Endometrial microvascular endothelial cells (primary cell): Measurements from ENCODE around the gene NOP10. TPM values are rescaled to one million over a fixed set of nuclear protein-coding genes. Genes with fewer than 3 reads are reported as not detected.
"Not testable (repeated sequence)": the region's sequence is repeated elsewhere in the genome, so short reads cannot be mapped to it uniquely, and the experiment has no call there.

Experiments used
- in situ Hi-C: cut with HindIII; loops from 2 replicates; pipeline ENCODE4 v1.10.0; 2017; ENCODE audit warnings: low sequenced_read_pairs, low pct_unique_long_range_greater_than_20kb; ENCODE audit errors: inconsistent ontology term
- total RNA-seq: library from RNA; depleted of rRNA; stranded (reverse); fragments of >200 nt; gene quantifications from one replicate; pipeline ENCODE4 v1.2.3, GENCODE V29; 2015; ENCODE audit errors: inconsistent ontology term

The NOP10 gene
- total RNA-seq, 1 donor from 2014 or later, result 462 TPM

DNA sequence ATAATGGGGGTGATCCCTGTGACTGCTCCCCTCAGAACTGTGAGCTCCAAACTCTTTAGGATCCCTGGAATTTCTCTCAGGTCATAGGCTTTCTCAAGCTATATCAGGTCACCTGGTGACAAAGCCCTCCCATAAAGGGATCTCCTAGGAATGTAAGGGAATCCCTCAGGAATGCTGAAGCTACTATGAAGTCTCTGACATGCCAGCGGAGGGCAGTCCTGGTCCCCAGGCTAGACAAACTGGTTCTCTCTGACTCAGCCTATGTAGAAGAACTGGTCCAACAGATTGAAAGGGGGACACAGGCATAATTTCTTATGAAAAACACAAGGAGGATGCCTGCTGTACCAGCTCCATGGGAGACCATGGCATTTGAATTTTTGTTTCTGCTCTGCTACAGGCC, 17.4 kb upstream of the NOP10 start:
- in situ Hi-C loops, result no loop called here

DNA sequence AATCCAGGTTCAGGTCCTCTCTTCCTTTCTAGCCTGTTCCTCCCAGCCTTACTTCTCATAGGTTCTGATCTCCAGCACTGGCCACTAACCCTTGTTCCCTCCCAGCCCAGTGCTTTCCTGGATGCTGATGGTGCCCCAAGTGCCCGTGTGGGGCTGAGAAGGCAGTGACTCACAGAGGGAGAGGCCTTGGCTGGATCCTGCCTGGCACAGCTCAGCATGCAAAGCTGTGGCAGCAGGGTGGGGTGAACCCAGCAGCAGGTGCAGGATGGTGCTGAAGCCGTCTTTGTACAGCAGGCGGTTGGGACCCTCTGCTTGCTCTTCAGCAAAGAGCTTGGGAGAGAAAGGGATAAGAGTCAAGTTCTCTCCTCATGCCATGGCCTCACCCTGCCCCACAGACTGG, 16.5 kb upstream of the NOP10 start:
- in situ Hi-C loops, result no loop called here

DNA sequence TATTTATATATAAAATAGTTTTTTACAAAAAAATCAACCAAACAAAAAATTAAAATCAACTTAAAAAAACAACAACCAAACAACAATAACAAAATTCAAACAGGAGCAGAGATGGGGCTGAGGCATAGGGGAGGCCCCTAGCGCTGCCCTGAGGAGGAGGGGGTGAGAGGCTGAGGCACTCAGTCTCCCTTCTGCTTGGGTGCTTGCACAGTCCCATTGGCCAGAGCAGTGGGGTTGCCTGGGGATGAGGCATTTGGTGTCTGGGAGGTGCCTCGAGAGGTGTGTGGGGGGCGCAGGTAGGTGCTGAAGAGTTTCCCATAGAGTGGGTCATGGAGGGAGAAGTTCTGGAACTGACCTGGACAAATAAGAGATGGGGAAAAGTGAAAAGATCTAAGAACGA, 16.0 kb upstream of the NOP10 start:
- in situ Hi-C loops, result no loop called here

DNA sequence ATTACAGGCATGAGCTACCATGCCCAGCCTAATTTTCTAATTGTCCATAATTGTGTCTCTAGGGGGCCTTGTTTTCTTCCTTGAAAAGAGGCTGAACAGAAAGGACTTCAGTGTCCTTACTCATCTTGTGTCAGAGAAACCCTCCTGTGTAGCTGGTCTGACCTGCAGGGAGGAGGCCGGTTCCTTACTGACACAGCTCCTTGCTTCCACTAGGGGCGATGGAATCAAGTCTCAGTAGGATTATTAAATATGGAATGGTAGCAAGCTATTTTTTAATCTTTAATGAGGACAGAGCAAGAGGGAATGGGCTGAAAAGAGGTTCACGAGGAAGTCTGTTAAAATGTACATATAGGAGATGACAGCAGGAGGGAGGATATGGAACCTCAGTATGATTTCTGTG, 15.4 kb upstream of the NOP10 start:
- in situ Hi-C loops, result no loop called here

DNA sequence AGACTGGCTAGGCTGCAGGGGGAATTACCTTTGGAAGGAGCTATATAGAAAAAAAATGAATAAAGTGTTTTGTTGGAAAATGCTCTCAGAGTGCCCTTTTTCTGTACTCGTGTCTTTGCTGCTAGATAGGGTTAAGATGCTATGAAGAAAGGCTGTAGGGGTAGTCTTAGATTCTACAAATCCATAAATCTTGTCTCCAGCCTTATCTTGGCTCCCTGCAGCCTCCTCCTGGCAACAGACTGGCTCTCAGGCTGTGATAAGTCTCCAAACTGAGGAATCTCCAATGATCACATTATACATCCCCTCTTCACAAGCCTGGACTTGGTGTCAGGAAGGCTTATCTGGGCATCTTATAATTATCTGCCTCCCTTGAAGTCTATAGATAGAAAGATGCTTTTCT, 14.7 kb upstream of the NOP10 start:
- in situ Hi-C loops, result no loop called here

DNA sequence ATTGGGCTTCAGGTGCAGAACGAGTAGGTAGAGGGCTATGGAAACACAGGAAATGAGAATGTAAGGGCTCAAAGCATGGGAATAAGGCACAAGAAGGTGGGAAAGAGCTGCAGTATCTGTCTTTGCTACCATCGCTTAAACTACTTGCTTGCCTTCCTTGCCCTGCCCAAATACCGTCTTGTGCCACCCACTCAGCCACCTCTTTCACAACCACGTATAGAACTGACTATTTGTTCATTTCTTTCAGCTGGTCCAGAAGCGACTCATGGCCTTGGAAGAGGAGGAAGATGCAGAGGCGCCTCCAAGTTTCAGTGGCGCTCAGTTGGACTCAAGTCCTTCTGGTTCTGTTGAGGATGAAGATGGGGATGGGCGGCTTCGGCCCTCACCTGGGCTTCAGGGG, 12.3 kb upstream of the NOP10 start:
- in situ Hi-C loops, result no loop called here

DNA sequence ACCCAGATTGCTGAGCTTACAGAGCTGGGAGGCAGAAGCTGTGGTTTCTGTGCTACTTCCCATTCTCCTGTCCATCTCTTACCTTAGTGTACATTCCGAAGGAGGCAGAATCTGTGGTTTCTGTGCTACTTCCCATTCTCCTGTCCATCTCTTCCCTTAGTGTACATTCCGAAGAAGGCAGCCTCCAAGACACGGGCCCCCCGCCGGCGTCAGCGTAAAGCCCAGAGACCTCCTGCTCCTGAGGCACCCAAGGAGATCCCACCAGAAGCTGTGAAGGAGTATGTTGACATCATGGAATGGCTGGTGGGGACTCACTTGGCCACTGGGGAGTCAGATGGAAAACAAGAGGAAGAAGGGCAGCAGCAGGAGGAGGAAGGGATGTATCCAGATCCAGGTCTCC, 11.3 kb upstream of the NOP10 start:
- in situ Hi-C loops, result no loop called here

DNA sequence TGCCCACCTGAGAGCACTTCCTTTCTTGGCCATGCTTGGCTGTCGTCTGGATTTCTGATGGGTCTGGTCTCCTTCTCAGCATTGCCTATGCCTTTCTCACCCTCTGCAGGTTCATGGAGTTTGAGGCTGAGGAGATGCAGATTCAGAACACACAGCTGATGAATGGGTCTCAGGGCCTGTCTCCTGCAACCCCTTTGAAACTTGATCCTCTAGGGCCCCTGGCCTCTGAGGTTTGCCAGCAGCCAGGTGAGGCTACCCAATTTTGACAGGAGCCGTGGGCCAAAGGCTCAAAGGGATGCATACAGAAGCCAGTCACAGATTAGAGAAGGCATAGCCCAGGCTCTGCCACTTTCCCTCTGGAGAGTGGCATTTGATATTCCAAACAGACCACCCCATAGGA, 10.7 kb upstream of the NOP10 start:
- in situ Hi-C loops, result no loop called here

DNA sequence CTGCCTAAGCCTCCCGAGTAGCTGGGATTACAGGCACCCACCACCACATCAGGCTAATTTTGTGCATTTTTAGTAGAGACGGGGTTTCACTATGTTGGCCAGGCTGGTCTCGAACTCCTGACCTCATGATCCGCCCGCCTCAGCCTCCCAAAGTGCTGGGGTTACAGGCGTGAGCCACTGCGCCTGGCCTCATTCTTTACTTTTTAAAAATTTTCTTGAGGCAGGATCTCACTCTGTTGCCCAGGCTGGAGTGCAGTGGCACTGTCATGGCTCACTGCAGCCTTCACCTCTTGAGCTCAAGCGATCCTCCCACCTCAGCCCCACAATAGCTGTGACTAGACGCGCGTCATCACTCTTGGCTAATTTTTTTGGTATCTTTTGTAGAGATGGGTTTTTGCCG, 10.1 kb upstream of the NOP10 start:
- in situ Hi-C loops, result not testable (repeated sequence)

DNA sequence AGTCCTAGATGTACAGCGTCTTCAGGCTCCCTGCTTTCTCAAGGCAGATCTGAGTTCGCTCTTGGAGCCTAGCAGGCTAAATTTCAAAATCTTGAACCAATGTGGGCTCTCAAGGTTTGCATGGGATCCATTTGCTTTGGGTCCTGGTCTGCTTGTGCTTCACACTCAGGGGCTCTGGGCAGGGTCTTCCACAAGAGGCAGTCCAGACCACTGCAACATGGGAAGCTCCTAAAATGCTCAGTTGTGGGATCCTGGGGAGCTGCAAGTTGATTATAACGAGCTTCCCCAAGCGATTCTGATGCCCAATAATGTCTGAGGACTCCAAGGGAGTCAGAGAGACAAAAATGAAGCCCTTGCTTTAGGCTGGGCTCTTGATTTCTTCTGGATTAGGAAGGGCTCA, 6.8 kb upstream of the NOP10 start:
- in situ Hi-C loops, result no loop called here

DNA sequence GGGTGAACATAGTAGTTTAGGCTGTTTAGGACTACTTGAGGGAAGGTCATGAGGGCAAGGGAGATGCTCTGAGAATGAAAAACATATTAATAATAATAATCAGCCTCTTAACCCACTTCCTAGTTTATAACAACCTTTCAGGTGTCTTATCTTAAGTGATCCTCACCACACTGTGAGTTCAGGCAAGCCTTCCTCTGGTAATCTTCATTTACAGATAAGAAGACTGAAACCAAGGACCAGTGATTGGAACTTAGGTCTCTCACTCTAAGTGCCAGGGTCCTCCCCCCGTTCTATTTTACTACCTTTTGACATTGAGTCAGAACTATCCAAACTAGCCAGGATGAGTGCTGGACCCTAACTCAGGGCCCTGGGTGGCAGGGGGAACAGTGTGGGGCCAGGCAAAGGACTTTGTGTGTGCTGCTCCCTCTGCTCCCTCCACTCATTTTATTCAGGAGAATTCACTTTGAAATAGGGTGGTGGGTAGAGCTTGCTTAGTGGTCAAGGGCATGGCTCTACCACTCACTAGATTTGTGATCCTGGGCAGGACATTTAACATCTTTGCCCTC, 5.9 kb upstream of the NOP10 start:
- in situ Hi-C loops, result no loop called here

DNA sequence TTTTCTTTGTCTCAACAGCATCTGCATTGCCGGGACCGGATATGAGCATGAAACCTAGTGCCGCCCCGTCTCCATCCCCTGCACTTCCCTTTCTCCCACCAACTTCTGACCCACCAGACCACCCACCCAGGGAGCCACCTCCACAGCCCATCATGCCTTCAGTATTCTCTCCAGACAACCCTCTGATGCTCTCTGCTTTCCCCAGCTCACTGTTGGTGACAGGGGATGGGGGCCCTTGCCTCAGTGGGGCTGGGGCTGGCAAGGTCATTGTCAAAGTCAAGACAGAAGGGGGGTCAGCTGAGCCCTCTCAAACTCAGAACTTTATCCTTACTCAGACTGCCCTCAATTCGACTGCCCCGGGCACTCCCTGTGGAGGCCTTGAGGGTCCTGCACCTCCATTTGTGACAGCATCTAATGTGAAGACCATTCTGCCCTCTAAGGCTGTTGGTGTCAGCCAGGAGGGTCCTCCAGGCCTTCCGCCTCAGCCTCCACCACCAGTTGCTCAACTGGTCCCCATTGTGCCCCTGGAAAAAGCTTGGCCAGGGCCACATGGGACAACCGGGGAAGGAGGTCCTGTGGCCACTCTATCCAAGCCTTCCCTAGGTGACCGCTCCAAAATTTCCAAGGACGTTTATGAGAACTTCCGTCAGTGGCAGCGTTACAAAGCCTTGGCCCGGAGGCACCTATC, 5.2 kb upstream of the NOP10 start:
- in situ Hi-C loops, result no loop called here

DNA sequence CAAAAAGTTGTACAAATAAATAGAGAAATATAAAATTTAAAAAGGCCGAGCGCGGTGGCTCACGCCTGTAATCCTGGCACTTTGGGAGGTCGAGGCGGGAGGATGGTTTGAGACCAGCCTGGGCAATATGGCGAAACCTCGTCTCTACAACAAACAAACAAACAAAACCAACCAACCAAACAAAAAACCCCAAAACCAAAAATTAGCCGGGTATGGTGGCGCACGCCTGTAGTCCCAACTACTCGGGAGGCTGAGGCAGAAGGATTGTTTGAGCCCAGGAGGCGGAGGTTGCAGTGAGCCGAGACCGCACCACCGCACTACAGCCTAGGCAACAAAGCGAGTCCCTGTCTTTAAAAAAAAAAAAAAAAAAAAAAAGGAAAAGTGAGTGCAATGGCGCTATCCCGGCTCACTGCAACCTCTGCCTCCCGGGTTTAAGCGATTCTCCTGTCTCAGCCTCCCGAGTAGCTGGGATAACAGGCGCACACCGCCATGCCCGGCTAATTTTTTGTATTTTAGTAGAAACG, 661 bp downstream of the NOP10 start:
- in situ Hi-C loops, result not testable (repeated sequence)

DNA sequence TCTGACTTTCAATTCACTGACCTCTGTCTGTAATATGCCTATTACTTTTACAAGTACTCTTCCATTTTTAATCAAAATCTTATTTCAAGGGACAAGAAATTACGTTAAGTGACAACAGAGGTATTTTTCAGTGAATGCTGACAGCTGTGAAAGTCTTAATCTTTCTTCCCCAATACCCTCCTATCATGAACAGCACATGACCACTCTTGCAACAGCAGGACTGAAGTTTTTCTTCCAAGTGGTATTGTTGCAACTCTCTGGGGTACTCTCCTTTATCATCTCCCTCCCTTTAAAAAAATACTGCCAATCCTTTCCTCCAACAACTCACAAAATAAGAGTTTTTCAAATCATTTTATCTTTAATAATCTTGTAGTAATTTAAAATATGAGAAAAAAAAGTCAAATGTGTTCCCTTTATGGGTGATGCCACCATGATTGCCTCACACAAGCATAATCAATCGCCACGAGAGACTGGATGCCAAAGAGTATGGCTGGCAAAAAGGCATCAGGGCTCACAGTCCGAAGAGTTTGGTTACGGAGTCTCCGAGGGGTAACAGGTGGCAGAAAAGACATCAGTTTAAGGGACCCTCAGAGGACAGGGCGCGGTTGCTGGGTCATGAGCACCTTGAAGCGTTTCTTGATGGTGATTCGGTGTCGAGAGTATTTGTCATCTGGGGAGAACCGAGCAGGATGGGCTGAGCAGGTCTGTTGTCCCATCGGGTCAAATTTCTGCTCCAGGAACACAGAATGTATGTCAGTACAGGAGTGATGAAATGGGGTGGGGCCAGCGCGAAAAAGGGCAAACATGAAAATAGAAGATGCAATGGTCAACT, 1.3 kb downstream of the NOP10 start:
- in situ Hi-C loops, result no loop called here

DNA sequence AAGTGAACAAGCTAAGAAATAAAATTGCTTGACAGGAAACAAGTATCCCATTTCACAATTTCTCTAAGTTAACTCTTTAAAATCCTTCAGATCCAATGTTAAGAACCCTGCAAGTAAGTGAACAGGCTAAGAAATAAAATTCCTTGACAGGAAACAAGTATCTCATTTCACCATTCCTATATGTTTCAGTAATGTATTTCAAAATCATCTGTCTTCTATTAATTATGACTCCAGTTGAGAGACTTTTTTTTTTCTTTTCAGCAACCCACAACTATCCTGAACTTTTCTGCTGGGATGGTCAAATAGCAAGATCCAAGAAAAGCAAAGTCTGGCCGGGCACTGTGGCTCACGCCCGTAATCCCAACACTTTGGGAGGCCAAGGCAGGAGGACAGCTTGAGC, 3.0 kb downstream of the NOP10 start:
- in situ Hi-C loops, result no loop called here

DNA sequence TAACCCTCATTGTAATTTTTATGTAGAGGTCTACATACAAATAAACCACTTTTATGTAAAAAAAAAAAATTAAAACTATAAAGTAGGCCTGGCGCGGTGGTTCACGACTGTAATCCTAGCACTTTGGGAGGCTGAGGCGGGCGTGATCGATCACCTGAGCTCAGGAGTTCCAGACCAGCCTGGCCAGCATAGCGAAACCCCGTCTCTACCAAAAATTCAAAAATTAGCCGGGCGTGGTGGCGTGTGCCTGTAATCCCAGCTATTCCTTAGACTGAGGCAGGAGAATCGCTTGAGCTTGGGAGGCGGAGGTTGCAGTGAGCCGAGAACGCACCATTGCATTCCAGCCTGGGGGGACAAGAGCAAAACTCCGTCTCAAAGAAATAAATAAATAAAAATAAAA, 4.6 kb downstream of the NOP10 start:
- in situ Hi-C loops, result no loop called here

DNA sequence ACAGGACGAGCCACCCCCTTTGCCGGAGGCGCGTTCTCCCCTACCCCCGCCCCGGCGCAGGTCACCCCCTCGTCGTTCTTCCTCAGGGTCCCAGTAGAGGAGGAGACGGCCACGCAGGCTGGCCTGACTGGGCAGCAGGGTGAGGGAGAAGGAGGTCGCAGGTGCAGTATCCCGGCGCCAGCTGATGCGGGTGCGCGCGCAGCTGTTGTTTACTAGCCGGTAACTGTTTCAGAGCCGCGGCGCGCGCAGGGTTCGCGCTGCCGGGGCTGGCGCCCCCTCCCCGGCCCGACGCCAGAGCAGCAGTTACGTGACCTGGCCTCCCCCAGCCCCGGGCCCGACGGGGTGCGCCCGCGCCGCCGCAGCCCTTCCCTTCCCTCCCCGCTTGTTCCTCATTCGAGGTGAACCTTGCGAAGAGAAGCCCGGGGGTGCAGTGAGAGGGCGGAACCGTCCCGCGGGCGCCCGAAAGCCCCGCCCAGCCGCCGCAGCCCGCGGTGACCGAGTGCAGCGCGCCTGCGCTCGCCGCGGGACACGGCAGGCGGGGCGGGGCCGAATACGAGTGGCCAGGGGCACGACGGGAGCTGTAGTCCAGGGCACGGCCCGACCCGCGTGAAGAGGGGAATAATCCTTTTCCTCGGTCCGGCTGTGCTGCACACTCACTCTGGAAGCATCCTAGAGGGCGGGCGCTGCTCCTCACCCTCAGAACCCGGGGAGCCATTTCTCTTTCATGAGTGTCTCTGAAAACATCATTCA, 5.2 kb downstream of the NOP10 start, which contains the start of gene SLC12A6:
TSS of gene SLC12A6 (minus strand) at position 225 of the 750 bp plus-strand sequence. CDS start 1,101 bp downstream, outside the sequence.
- in situ Hi-C loops, result no loop called here

DNA sequence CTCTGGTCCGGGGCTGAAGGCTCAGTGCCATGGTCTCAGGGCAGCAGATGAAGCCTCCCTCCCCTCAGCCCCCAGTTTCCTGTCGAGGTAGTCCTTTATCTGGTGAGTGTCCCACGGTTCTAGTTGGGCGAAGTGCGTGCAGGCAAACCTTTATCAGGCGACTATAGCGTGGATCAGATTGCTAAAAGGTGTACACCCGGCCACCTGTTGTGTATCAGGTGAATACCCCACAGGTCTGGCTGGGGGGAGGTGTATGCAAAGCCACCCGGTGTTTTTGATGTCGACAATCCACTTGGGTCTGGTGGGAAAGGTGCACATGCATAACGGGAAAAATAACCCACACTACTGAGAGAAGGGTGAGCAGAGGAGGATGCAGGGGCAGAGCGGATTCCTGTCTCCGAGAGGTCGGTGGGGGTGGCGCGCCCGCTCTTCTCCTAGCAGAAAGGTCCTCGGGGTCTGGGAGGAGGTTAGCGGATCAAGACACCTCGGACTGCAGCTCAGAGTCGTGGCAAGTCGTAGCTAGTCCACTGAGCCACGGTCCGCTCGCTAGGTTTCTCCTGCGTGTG, 5.9 kb downstream of the NOP10 start:
- in situ Hi-C loops, result no loop called here
